Epithelial cell of prostate (primary cell): ENCODE measurements around the gene KRTAP4-3.
"Not testable (repeated sequence)": the region's sequence is repeated elsewhere in the genome, so short reads cannot be mapped to it uniquely, and the experiment has no call there.

ENCODE experiments used
- DNase-seq: peaks from one replicate; pipeline ENCODE4 v3.0.0-alpha.2; 2011; ENCODE audit warnings: low read depth, low spot score
- H3K27ac ChIP-seq: fragments of 450-650 bp; 2 replicates; pipeline ENCODE4 v1.5.1; 2017; ENCODE audit warnings: mild to moderate bottlenecking

KRTAP4-3 gene

DNA sequence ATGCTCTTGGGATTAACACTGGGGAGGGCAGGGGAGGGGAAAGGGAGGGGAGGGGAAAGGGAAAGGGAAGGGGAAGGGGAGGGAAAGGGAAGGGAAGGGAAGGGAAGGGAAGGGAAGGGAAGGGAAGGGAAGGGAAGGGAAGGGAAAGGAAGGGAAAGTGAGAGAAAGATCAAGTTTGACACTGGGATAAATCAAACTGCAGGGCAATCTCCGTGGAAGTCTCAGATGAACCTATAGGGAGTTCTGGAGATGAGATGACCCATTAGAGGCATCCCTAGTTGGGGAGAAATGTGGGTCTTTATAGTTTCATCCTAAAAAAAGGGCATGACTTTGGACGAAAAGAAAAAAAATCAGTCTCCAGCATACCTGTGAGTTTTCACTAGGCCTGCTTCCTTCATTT is 46.3 kb downstream of the KRTAP4-3 start:
- DNase-seq, result no peak
- no peak overlapping the region for H3K27ac ChIP-seq

DNA sequence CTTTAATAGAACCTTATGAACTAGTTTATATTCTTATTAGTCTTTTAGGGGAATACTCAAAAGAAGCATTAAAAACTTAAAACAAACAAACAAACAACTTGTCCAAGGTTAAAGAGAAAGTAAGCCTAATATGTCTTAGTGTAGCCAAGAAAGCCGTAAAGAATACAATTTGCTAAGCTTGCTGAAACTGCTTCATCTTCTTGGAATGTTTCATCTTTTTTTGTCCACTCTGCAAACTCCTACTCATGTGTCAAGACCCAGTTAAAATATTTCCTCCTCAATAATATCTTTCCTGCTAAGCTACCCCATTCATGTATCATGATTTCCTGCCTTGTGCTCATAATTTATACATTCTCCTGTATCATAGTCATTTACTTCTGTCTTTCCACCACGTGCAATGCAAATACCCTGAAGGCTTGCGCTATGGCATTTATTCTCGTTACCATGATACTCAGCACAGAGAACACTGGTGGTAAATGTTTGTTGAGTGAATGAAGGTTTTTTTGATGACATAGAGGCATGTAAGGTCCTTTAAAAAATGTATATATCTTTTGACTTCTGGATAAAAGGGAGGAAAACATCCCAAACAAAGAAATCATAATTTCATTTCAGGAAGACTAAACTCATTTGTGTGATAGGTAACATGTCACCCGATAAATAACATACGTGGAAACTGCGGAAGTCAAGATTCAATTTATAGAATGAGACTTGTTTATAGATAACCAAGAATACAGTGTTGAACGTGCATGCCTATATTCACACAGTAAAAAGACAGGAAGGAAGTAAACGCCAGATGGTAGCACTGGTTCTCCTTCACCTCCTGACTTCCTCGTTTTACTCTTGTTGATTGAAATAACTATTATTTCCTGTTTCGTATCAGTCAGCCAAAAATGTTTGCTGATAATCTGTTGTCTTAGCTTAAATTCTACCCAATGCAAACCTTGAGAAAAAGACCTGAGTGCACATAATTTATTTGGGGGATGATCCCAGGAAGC is 48.0 kb downstream of the KRTAP4-3 start:
- not testable (repeated sequence) for H3K27ac ChIP-seq, DNase-seq

DNA sequence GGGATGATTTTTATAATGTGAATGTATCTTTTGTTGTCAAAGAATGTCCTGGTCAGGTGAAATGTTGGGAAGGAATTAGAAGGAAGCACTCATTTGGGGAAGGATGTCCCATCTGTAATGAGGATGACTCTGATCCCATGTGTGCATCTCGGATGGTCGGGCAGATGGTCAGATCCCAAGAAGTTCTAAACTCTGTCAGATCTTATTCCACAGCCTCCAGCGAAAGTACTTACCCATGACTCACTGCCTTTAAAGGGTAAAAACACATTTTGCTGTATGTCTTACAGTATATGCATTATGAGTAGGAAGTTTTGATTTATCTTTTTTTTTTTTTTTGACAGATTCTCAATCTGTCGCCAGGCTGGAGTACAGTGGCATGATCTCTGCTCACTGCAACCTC is 49.3 kb downstream of the KRTAP4-3 start:
- no peak for DNase-seq
- H3K27ac ChIP-seq, result no peak overlapping the region

DNA sequence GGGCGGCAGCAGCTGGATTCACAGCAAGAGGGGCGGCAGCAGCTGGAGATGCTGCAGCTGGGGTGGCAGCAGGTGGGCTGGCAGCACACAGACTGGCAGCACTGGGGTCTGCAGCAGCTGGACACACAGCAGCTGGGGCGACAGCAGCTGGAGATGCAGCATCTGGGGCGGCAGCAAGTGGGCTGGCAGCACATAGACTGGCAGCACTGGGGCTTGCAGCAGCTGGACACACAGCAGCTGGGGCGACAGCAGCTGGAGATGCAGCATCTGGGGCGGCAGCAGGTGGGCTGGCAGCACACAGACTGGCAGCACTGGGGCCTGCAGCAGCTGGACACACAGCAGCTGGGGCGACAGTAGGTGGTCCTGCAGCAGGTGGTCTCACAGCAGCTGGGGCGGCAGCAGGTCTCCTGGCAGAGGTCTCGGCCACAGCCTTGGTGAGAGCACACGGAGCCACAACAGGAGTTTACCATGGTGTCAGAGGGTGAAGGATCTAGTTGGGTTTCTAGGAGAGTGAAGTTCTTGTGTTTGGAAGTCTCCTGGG is 50.1 kb downstream of the KRTAP4-3 start, which contains the start of gene KRTAP4-11:
Gene KRTAP4-11, minus strand, starts transcription at position 528 of the 541 bp plus-strand sequence. Its CDS starts 58 bp downstream, at position 470.
- H3K27ac ChIP-seq, DNase-seq: not testable (repeated sequence)
